Fibroblast of skin of right biceps (primary cell): ENCODE measurements around the gene DTNBP1.
A peak's percentile ranks its signal among the peaks of the same experiment; 100 is the strongest.

Experiments used
- DNase-seq: peaks from one replicate; pipeline ENCODE4 v3.0.0-alpha.2; 2013

DTNBP1 gene, protein sequence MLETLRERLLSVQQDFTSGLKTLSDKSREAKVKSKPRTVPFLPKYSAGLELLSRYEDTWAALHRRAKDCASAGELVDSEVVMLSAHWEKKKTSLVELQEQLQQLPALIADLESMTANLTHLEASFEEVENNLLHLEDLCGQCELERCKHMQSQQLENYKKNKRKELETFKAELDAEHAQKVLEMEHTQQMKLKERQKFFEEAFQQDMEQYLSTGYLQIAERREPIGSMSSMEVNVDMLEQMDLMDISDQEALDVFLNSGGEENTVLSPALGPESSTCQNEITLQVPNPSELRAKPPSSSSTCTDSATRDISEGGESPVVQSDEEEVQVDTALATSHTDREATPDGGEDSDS

DNA sequence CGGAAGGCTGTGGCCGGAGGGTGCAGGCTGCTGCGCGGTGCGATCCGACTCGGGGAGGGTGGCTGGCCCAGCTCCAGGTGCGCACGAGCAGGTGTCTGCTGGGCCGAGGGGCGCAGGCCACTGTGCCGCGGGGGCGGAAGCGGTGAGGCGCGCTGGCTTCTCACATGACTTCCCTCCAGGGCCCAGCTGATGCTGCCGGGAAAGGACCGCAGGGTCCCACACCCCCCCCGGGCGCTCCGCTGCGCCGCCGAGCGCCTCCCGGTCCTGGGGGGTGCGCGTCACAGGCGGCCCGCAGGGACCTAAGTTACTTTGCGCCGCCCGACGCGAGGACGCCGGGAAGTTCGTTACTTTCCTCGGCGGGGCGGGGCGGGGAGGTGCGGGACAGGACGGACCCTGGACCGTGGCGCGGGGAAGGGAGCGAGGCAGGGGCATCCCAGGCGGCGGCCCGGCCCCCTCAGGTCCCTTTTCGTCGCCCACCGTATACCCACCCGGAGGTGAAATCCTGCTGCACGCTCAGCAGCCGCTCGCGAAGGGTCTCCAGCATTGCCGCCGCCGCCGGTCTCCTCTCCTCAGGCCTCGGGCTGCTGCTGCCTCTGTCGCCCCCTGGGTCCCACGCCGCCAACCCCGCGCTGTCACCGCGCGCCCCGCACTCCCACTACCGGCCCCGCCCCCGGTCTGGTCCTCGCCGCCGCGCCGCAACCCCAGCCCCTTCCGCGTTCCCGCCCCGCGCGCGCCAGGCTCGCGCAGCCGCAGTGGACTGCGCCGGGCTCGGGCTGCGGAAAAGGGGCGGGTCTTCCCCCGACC lies at the start of gene DTNBP1:
Gene DTNBP1, minus strand, starts transcription at position 703 of the 804 bp plus-strand sequence. Its CDS starts 159 bp downstream, at position 544.
- DNase-seq: peak; percentile 73

DNA sequence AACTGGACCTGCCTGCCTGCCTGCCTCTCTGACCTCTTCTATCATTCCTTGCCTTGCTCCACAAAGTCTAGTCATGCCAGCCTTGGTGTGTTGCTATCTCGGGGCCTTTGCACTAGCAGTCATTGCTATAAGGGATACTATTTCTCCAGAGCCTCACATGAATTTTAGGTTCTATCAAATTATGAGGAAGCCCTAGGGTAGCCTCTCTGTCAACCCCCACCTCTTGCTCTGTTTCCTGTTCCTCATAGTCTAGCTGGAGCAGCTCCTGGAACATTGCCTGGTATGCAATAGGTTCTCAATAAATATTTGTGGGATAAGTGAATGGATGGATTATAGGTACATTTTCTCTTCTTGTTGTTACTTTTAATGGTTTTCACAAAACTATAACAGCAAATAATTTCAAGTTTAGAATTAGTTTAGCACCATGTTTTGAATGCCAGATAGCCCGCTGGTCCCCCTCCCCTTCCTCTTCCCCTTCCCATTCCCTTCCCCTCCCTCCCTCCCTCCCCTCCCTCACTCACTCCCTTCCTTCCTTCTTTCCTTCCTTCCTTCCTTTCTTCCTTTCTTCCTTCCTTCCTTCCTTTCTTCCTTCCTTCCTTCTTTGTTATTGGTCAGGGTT lies 46.9 kb upstream of the DTNBP1 start:
- no peak for DNase-seq

DNA sequence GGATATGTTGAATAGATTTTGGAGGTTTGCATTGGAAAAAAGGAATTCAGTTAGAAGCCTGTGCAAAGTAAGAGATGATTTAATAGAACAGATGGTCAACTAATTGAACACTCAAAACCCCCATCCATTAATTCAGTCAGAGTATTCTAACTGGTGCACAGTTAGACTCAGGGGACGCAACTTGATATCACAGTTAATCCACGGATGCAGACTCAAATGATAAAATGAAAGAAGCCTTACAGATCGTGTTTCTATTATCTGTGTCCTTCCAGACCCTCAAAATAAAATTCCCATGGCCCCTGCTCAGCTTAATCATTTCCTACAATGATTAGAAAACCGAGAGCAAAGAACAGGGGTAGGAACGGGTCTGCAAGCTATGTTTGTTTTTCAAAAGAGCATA lies 45.4 kb upstream of the DTNBP1 start:
- no peak for DNase-seq

DNA sequence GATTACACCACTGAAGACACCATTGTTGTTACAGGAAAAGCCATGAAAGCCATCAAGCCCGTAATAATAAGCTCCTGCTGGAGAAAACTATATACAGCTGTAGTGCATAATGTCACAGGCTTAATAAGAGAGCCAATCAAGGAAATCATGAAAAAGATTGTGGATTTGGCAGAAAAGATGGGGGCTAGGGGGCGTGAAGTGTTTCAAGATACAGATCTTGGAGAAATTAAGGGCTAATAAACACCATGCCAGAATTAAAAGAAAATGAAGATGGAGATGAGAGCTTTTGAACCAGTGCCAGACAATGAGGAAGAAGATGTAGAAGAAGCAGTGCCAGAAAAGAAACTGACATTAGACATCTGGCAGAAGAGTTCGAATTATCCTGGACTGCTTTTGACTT lies 43.2 kb upstream of the DTNBP1 start:
- DNase-seq: no peak

DNA sequence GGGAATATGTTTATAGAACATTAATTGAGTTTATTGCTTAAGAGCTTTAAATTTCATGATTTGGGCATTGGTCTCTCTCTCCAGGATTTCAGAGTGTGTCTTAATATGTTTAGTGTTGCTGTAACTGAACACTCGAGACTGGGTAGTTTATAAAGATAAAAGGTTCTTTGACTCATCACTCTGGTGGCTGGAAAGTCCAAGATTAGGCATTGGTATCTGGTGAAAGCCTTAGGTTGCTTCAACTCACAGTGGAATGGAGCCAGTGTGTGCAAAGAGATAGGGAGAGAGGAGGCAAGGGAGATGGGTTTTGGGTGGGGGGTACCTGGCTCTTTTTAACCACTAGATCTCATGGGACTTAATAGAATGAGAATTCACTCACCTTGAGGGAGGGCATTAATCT lies 35.6 kb upstream of the DTNBP1 start:
- no peak for DNase-seq

DNA sequence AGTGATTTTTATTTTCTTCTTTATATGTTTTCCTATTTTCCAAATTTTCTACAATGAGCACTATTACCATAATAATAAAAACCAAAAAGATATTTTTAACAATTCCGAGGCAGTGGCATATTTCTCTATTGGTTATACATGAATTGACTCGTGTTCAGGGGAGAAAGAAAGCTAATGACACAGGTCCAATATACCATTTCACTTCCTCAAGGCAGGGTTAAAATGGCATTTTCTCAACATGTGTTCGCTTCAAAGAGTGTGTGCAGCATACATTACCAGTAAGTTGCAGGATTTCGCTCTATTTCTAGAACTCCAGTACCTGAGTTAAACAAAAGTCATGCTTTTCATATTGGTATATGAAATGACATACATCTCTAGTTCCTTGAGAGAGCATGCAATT lies 35.1 kb upstream of the DTNBP1 start:
- DNase-seq: no peak

DNA sequence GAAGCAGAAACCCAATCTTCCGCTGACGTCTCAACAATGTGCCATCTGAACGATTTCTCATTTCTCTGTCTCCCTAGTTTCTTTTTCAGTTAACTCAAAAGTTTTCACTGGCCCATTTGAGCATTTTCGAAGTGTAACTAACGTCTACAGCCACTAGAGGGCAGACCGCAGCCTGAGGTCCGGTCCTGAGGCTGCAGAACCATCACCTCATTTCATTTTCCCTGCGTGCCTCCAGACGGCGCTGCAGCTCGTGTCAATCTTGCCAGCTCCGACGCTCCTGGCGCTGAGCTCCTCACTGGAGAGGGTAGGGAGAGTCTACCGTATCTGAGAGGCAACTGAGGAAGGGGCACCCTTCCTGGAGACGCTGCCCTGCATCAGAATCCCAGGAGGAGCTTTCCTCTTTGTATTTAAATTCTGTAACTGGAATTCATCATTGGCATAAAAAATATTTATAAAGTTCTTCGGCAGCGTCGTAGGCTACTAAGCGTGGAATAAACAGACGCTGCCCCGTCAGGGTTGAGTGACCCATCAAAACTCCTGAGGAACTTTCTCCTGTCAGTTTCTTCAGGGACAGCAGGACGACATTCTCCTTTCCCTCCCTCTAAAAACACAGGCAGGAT lies 28.5 kb upstream of the DTNBP1 start:
- DNase-seq: peak; percentile 85

DNA sequence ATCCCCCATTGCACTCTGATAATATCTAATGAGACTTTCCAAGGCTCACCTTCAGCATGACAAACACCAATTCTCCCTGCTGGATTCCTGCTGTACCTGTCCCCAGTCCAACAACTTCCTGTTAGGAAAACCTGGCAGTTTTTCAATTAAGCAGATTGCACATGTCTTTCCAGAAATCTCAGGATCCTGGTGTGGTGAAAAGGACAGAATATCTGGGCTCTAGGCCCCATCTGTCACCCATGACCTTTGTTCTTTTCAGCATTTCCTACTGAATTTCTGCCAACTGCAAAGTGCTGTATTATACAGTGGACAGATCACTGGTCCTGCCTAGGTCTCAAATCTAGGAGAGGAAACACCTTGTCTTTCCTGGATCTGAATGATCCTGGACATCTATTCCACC lies 27.7 kb upstream of the DTNBP1 start:
- no peak for DNase-seq

DNA sequence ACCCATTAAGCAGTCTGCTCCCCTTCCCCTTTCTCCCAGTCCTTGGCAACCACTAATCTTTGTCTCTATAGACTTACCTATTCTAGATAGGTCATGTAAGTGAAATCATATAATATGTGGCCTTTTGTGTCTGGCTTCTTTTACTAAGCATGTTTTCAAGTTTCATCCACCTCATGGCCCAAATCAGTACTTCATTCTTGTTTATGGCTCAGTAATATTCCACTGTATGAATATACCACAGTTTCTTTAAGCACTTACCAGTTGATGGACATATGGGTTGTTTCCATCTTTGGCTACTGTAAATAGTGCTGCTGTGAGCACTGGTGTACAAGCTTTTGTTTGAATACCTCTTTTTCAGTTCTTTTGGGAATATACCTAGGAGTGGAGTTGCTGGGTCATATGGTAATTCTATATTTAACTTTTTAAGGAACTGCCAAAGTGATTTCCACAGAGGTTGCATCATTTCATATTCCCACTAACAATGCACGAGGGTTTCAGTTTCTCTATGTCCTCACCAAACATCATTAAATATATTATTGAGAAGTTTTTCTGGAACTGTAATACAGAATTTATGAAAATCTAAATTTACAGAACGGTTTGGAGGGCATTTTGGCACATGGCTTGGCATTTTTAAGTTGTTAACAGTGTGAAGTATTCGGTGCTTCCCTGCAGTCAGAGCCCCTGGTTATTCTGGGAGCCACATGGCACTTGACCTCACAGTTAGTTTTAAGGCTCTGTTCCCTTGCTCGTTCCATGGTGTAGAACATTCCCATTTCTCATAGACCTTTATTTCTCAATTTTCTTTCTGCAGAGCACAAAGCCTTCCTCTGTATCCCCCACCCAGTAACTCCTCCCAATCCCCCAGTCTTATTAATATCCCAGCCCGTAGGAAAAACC lies 27.0 kb upstream of the DTNBP1 start:
- no peak for DNase-seq

DNA sequence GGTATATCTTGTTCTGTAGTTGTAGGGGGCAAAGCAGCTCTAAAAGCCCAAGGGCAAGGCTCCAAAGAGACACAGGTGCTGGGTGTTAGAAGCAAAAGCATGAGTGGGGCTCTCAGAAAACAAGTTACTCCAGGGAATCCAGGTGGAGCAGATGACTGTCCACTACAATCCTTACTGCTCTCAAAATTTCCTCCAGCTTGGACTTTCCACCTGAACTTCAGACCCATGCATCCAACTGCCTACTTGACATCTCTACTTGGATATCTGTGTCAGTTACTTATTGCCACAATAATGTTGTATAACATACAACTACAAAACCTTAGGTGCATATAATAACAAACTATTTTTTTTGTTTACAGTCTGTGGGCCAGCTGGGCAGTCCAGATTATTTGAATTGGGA lies 22.8 kb upstream of the DTNBP1 start:
- DNase-seq: no peak

DNA sequence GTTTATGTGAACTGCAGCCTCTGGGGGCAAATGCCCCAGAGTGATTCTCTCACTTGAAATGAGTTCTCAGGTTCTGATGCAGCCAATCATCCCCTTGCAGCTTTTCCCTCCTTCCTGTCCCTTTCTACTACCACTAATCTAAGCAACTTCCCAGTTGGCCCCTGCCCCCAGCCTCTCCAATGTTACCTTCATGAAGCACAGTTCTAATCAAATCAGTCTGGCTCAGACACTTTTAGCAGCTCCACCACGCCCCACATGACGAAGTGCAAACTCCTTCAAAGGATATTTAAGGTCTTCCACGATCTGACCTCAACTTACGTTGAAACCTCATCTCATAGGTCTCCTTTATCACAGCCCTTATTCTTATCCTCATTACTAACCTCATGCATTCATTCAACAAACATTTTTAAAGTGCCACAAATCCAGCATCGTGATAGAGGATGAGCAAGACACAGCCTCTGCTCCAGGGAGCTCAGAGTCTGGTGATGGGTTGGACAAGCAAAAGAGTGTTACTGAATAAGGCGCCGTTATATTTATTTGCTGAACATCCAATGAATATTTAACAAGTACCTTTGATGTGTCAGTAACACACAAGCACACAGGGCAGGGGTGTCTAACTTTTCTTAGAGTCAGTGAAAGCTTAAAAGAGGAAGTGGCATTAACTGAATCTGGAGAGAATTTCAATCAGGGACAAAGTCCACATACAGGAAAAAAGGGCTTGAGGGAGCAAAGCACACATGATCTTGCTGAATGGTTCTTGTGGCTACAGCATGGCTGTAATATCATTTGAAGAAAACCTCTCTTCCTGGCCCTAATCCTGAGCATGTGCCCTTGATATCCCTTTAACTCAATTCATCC lies 20.4 kb upstream of the DTNBP1 start:
- no peak for DNase-seq

DNA sequence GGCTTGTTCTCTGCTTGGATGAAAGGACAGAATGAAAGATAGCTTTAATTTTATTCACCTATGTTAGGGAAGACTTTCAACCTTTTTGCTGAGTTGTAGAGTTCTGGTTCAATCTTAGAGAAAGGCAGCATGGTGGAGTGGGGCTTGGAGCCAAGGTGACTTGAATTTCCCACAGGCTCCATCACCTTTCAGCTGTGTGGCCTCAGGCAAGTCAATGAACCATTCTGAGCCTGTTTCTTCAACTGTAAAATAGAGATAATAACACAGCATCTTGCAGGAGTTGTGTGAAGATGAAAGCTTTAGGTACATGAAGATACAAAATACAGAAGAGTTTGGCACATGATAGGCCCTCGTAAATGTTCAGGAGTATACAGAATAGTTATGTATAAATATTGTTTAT lies 19.1 kb upstream of the DTNBP1 start:
- DNase-seq: no peak

DNA sequence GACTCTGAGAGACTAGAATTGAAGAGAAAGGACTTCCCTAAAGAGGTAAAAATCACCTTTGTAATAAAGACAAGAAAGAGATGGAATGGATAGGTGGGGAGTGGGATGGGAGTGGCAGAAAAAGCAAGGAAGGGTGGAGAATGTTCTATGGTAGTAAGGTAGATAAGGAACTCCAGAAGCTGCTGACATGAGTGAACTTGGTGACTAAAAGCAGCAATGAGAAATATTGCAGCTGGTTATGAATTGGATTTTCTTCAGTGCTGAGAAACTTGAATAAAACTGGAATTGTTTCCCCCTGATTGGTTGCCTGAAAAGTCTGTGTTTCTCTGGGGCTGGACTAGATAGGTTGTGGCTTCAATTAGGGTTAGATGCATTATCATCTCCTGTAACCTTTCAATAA lies 15.7 kb upstream of the DTNBP1 start:
- DNase-seq: no peak

DNA sequence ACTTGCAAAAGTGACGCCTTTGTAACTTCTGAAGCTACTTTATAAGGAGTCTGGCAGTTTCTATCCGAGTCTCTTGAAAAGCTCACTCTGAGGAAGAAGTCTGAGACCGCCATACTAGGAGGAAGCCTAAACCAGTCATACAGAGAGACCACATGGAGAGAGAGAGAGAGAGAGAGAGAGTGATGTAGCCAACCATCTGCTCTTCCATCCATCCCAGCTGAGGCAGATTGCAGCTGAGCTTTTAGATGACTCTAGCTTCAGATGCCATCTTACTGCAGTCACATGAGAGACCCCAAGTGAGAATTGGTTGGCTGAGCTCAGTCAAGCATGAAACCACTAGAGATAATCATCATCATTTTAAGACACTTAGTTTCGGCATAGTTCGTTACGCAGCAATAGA lies 15.0 kb upstream of the DTNBP1 start:
- no peak for DNase-seq

DNA sequence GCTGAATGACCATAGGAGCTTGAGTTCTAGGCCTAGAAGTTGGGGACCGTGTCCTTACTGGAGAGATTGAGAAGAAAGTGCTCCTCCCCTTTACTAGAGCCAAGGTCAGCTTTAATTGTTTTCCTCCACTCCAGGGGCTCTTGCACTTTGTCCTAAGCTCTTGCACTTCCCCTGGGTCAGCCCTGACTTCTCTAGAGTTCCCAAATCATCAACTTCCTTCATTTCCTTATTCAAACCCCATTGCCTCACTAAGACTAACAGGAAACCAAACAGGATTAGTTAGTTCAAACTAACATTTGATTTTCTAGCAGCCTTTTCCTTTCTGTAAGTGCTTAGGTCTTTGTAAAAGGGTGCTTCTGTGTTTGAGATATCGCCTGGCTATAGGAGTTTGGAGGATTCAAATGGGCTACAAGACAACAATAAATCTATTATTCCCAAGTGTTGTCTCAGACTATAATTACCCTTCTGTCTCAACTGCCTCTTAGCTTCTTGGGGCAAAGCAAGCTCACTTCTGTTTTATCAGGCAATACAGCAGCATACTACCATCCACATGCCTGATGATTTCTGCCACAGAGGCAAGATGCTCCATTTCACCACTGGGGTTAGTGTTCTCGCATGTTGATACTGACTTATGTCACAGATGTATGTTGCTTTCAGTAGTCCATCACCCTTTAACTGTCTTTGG lies 12.8 kb upstream of the DTNBP1 start:
- no peak for DNase-seq

DNA sequence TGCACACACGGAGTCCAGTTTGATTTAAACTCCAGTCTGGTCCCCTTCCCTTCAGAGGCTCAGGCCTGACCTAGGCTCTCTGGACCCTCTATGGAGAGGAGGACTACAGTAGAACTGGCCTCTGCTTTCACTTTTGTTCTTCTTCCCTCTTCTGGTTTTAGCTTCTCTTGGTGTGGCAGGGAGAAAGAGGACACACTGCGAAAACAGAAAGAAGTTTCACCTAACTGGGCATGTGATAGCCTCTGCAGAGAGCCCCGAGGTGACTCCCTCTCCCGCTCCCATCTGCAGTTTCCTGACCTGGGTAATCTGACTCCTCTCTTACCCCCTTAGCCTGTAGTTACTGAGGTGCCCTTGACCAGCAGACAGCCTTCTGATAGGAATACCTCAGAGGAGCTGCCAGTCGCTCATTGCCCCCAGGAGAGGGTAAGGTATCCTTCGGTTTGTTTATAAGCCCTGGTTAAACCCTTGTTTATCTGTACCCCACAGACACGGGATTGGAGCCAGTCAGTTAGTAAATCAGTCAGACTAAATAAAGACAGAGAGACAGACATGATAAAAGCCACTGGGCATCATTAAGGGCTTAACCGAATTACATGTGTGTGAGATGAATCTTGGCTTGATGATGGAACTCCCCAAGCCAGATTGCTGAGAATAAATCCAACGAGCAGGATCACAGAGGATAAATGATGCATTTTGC lies 12.0 kb upstream of the DTNBP1 start:
- no peak for DNase-seq

DNA sequence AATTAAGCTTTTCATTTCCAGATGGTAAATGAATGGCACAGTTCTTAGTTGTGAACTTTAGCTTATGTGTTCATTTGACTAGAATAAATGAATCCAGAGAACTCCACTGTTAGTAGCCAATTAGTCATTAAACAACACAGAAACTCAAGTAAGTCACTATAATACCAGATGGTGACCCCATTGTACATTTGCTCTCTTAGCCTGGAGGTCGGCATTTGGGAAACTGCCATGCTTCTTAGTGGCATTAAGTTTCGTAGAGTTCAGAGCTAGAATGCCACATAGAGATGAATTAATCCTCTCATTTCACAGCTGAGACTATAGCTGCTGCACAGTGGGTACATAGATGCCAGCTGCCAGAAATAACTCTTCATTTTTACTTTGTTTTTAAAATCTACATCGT lies 10.8 kb upstream of the DTNBP1 start:
- no peak for DNase-seq

DNA sequence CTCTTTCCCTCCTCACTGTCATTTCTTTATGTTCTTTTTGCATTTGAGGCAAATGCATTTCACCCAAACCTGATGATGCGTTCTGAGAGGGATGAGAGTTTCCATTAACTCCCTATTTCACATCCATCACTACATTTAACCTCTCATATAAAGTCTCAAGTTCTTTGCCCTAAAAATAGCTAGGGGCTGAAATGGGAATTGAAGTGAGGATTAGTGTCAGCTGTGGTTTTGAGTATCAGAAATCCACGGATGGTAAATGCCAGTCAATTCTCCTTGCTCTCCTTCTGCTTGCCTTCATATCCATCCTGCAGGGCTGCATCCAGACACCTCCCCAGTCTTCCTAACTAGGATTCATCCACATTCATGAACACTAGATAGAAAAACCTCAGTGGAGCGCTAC lies 10.0 kb upstream of the DTNBP1 start:
- DNase-seq: no peak

DNA sequence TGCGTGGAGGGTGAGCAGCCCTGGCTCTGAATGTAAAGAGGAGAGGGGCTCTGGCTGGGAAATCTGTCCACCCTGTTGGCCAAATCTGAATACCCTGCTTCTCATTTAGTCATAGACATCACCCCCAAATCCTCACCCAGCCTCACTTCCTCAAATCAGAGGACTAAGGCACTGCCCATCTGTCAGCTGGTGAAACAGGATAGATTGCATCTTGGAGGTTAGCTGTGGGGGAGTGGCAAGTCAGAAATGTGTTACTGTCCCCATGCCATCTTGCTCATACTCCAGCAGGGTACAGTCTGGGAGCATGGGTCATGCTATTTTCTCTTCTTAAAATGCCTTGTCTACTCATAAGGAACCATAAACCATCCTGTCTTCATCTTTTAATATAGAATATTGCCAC lies 9.5 kb upstream of the DTNBP1 start:
- DNase-seq: no peak

DNA sequence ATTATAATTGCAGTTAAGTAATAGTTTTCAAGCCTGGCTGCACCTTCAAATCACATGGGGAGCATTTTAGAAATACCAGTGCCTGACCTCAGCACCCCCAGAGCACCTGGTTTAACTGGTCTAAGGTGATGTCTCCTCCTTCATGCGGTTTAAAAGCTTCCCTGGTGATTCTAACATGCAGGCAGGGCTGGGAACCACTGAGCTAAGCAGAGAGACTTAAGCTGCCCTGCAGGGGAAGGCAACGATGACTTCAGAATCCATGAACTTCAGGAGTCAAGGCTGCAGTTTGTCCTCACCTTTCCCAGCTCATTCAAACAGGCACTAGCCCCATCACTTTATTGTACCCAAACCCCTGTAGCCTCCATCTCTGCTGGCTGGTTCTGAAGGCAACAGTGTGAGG lies 6.1 kb upstream of the DTNBP1 start:
- no peak for DNase-seq
